IPS-15b (cell line): Measurements from ENCODE around the gene ZNF491.

Source experiments
- H3K27me3 ChIP-seq: one replicate; pipeline ENCODE4 v1.6.1; 2013; ENCODE audit warnings: low read length; ENCODE audit not compliant: control insufficient read depth, insufficient read depth
- H3K36me3 ChIP-seq: one replicate; pipeline ENCODE4 v1.6.1; 2013; ENCODE audit warnings: low read length; ENCODE audit not compliant: control insufficient read depth, insufficient read depth
- H3K4me1 ChIP-seq: one replicate; pipeline ENCODE4 v1.6.1; 2013; ENCODE audit warnings: mild to moderate bottlenecking, low read length; ENCODE audit not compliant: control insufficient read depth, insufficient read depth
- H3K4me3 ChIP-seq: one replicate; pipeline ENCODE4 v1.5.1; 2013; ENCODE audit warnings: low read depth, low read length
- H3K9ac ChIP-seq: one replicate; pipeline ENCODE4 v1.6.1; 2013; ENCODE audit warnings: low read depth, mild to moderate bottlenecking, low read length
- H3K9me3 ChIP-seq: one replicate; pipeline ENCODE4 v1.6.1; 2013; ENCODE audit warnings: mild to moderate bottlenecking, low read length; ENCODE audit not compliant: control insufficient read depth, insufficient read depth

ZNF491 gene

GRCh38 chr19:11798391-11799330, at the start of gene ZNF491:
ZNF491 (plus strand) TSS chr19:11798523; CDS start chr19:11805954, 7,431 bp downstream.
- H3K9ac ChIP-seq: no peak within 1 kb of the TSS
- H3K9me3 ChIP-seq: peaks cover 5% of the 10 kb centered on the region
- H3K27me3 ChIP-seq: peaks cover 3% of the 10 kb centered on the region
- H3K4me1 ChIP-seq: no peaks in the 10 kb centered on the region
- no peaks in the 10 kb centered on the region for H3K36me3 ChIP-seq
- H3K4me3 ChIP-seq: peak within 1 kb of the TSS; percentile 72

- H3K9me3 ChIP-seq: no peaks in the 10 kb centered on the region
- no peak overlapping the region for H3K4me3 ChIP-seq
- no peaks in the 10 kb centered on the region for H3K4me1 ChIP-seq
- H3K27me3 ChIP-seq: no peaks in the 10 kb centered on the region
- H3K36me3 ChIP-seq: no peaks in the 10 kb centered on the region
- no peak overlapping the region for H3K9ac ChIP-seq
These were observed 48.6 kb upstream of the ZNF491 start for GRCh38 chr19:11749751-11750150.

GRCh38 chr19:11752244-11752736, 46.0 kb upstream of the ZNF491 start:
- H3K9ac ChIP-seq: no peak overlapping the region
- H3K36me3 ChIP-seq: no peaks in the 10 kb centered on the region
- H3K4me3 ChIP-seq: no peak overlapping the region
- no peaks in the 10 kb centered on the region for H3K27me3 ChIP-seq
- no peaks in the 10 kb centered on the region for H3K4me1 ChIP-seq
- H3K9me3 ChIP-seq: peaks cover 7% of the 10 kb centered on the region

GRCh38 chr19:11754663-11755062, 43.7 kb upstream of the ZNF491 start:
- Histone ChIP-seq H3K9ac (no peak overlapping the region), H3K4me3 (no peak overlapping the region), H3K36me3 (no peaks in the 10 kb centered on the region), H3K9me3 (peaks cover 8% of the 10 kb centered on the region), H3K27me3 (no peaks in the 10 kb centered on the region), H3K4me1 (no peaks in the 10 kb centered on the region)

GRCh38 chr19:11756965-11757364, 41.4 kb upstream of the ZNF491 start:
- Histone ChIP-seq H3K4me3 (no peak overlapping the region), H3K9ac (no peak overlapping the region), H3K4me1 (no peaks in the 10 kb centered on the region), H3K27me3 (no peaks in the 10 kb centered on the region), H3K36me3 (no peaks in the 10 kb centered on the region), H3K9me3 (peaks cover 12% of the 10 kb centered on the region)

GRCh38 chr19:11759805-11760204, 38.5 kb upstream of the ZNF491 start:
- no peaks in the 10 kb centered on the region for H3K4me1 ChIP-seq
- no peak overlapping the region for H3K9ac ChIP-seq
- no peak overlapping the region for H3K4me3 ChIP-seq
- no peaks in the 10 kb centered on the region for H3K27me3 ChIP-seq
- peaks cover 15% of the 10 kb centered on the region for H3K9me3 ChIP-seq
- H3K36me3 ChIP-seq: no peaks in the 10 kb centered on the region

GRCh38 chr19:11763117-11763516, 35.2 kb upstream of the ZNF491 start:
- peaks cover 7% of the 10 kb centered on the region for H3K9me3 ChIP-seq
- no peak overlapping the region for H3K9ac ChIP-seq
- no peaks in the 10 kb centered on the region for H3K27me3 ChIP-seq
- no peak overlapping the region for H3K4me3 ChIP-seq
- no peaks in the 10 kb centered on the region for H3K36me3 ChIP-seq
- no peaks in the 10 kb centered on the region for H3K4me1 ChIP-seq

GRCh38 chr19:11763611-11764010, 34.7 kb upstream of the ZNF491 start:
- Histone ChIP-seq H3K9me3 (peaks cover 8% of the 10 kb centered on the region), H3K4me3 (no peak overlapping the region), H3K4me1 (no peaks in the 10 kb centered on the region), H3K9ac (no peak overlapping the region), H3K27me3 (no peaks in the 10 kb centered on the region), H3K36me3 (no peaks in the 10 kb centered on the region)

- H3K27me3 ChIP-seq: no peaks in the 10 kb centered on the region
These were observed 31.4 kb upstream of the ZNF491 start, which contains the start of gene ZNF441 for GRCh38 chr19:11766597-11767591. ZNF441 (plus strand) TSS chr19:11767000; CDS start chr19:11767194, 194 bp downstream.

GRCh38 chr19:11767633-11768133, 30.6 kb upstream of the ZNF491 start:
- Histone ChIP-seq H3K4me1 (no peaks in the 10 kb centered on the region), H3K4me3 (no peak overlapping the region), H3K9me3 (peaks cover 20% of the 10 kb centered on the region), H3K36me3 (no peaks in the 10 kb centered on the region), H3K27me3 (no peaks in the 10 kb centered on the region), H3K9ac (no peak overlapping the region)

More at GRCh38 chr19:11766597-11767591, 31.4 kb upstream of the ZNF491 start, which contains the start of gene ZNF441:
- H3K9ac ChIP-seq: no peak within 1 kb of the TSS
- H3K4me3 ChIP-seq: no peak within 1 kb of the TSS
- no peaks in the 10 kb centered on the region for H3K36me3 ChIP-seq
- no peaks in the 10 kb centered on the region for H3K4me1 ChIP-seq
- H3K9me3 ChIP-seq: peaks cover 20% of the 10 kb centered on the region

- Histone ChIP-seq H3K4me1 (no peaks in the 10 kb centered on the region), H3K9ac (no peak overlapping the region), H3K4me3 (no peak overlapping the region), H3K36me3 (no peaks in the 10 kb centered on the region), H3K27me3 (no peaks in the 10 kb centered on the region), H3K9me3 (peaks cover 18% of the 10 kb centered on the region)
These were observed 28.3 kb upstream of the ZNF491 start for GRCh38 chr19:11769995-11770394.
